CD4-positive, alpha-beta T cell treated with Interleukin-17A for 4 hours (primary cell): ENCODE results near the gene NLN.
"Not testable (repeated sequence)": the region's sequence is repeated elsewhere in the genome, so short reads cannot be mapped to it uniquely, and the experiment has no call there.

Experiments used
- DNase-seq: peaks from one replicate; pipeline ENCODE4 v3.0.0-alpha.2; 2020; ENCODE audit warnings: mixed read lengths

Gene NLN

GRCh38 chr5:65734196-65734775, 12.3 kb downstream of the NLN start:
- DNase-seq: not testable (repeated sequence)

- no peak for DNase-seq
Observed at GRCh38 chr5:65734921-65735320, 12.9 kb downstream of the NLN start.

- DNase-seq: no peak
Observed at GRCh38 chr5:65736011-65736410, 14.0 kb downstream of the NLN start.

DNA sequence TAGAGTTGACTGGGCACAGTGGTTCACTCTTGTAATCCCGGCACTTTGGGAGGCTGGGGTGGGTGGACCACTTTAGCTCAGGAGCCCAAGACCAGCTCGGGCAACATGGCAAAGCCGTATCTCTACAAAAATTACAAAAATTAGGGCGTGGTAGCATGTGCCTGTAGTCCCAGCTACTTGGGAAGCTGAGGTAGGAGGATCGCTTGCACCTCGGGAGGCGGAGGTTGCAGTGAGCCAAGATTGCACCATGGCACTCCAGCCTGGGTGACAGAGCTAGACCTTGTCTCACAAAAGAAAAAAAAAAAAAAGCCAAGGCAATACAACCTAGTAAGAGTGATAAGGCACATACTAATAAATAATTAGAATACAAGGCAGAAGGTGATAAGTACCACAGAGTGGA, 15.8 kb downstream of the NLN start:
- DNase-seq: no peak

DNA sequence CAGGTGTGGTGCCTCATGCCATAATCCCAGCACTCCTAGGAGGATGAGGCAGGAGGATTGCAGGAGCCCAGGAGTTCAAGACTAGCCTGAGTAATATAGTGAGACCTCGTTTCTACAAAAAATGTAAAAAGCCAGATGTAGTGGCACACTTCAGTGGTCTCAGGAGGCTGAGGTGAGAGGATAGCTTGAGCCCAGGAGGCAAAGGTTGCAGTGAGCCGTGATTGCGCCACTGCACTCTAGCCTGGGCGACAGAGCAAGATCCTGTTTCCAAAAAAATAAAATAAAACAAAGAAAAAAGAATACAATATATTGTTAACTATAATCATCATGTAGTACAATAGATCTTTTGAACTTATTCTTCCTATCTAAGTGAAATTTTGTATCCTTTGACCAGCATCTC, 16.3 kb downstream of the NLN start:
- no peak for DNase-seq

GRCh38 chr5:65739162-65739561, 17.2 kb downstream of the NLN start:
- DNase-seq: no peak

DNA sequence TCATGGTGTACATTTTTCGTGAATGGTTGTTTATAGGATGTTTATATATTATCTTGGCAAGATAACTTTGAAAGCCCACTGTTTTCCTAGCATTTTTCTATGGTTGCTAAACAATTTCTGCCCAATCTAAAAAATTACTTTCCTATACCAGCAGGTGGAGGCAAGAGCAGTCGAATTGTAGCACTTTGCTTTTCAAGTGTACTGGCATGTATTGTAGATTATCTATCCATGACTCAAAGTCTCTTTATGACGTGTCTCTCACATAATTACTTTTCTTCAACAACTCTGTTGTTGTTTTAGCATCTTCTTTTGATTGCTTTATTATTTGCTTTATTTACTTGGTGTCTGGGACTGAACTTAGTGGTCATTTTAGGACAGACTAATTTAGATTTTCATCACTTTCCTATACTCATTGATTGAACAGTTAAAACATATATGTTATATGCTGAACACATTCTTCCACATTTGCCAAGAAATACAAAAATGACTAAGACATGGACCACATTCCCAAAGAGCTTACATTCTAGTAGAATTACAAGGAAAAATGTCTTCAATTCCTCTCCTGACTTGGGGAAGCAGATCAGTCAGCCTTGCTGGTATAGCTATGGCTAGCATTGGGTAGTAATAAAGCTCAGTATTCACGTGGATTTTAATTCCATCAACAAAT, 20.7 kb downstream of the NLN start:
- peak; percentile 22 for DNase-seq

DNA sequence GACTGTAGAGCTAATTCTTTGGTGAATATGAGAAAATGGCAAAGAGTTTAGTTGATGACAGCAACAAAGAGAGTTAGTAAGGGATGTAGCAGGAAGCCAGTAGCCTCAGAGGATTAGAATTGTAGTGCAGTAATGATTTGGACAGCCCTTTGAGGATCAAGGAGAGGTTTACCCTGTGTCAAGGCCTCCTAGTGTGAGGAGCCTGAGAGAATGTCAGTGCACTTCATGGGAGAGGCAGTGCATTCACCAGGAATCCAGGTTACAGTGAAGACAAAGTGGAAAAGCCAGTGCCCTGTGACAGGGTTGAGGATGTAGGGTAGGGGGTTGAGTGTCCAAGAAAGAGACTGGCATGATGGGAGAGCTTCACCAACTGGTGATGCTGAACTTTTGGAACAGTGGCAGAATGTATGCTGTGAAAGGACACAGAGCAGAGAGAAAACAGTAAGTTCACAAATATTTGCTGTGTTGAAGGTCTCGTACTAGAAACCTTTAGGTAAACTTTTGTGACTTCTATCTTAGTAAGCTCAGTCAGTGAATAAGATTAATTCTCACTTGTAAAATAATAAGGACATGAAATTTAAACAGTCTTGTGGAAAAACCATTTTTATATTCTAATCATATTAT, 27.3 kb downstream of the NLN start:
- no peak for DNase-seq

DNA sequence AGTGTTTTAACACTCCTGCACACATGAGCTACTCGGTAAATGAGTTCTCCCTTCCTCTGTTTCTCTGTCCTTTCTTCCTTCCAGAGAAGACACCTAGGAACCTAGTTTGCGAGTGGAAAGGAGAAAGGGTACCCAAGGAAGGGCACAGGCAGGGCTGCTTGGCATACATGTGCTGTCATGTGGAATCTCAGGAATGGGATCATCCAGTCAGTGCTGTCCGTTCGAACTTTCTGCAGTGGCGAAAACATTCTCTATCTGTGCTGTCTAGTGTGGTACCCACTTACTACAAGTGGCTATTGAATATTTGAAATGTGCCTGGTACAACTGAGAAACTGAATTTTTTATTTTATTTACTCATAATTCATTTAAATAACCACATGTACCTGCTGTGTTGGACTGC, 28.0 kb downstream of the NLN start:
- DNase-seq: no peak

DNA sequence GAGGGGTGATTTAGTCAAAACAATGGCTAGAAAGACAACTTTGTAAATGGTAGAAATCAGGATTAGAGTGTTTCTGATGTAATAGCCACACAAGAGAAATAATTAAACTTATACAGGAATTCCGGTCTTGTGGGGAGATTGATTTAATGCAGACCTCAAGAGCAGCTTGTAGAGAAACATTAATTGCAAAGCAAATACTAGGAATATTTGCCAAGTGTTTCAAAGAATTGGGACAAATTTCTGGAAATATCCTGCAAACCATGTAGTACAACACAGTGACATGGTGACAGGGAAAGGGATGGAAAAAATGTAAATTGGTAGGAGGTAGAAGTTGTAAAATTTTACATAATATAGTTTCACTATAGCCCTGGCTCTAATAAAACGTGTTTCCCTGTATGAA, 28.9 kb downstream of the NLN start:
- DNase-seq: no peak

DNA sequence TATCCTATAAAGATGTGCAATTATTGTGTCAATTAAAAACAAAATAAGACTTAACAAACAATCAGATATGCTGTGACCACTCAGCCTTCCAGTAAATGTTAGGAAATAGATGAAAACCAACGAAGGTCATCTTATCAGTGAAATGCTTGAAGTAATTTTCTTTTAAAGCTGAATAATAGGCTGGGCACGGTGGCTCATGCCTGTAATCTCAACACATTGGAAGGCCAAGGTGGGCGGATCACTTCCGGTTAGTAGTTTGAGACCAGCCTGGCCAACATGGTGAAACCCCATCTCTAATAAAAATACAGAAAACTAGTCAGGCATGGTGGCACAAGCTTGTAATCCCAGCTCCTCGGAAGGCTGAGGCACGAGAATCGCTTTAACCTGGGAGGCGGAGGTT, 31.2 kb downstream of the NLN start:
- DNase-seq: no peak

DNA sequence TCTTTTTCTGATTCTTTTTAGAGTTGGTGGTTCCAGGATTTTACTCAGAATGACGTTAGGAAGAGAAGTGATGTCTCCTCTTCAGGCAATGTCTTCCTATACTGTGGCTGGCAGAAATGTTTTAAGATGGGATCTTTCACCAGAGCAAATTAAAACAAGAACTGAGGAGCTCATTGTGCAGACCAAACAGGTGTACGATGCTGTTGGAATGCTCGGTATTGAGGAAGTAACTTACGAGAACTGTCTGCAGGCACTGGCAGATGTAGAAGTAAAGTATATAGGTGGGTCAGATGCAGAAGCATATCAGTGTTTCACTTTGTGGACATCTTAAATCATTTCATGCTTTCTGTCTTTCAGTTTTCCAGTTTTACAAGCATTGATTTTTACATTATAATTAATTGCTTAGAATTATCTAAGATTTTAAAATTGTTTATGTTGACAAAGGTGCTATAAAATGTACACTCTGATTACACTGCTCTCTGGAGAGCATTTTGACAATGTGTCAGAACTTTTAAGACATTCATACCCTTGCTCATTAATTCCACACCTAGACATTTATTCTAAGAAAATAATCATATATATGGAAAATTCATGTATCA, 36.6 kb downstream of the NLN start:
- no peak for DNase-seq

- DNase-seq: peak; percentile 73
Observed at GRCh38 chr5:65760504-65761275, 38.7 kb downstream of the NLN start.

DNA sequence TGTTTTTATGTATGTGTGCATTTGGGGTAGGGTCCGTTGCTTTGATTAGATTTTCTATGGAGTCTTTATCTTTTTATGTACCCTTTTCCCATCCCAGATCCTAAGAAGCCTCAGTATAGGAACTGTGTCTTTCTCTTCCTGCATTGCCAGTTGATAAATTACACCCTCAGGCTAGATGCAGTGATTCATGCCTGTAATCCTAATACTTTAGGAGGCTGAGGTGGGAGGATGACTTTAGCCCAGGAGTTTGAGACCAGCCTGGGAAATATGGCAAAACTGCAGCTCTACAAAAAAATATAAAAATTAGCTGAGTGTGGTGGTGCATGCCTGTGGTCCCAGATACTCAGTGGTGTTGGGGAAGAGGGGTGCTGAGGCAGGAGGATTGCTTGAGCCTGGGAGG, 40.2 kb downstream of the NLN start:
- no peak for DNase-seq

- DNase-seq: no peak
Observed at GRCh38 chr5:65765582-65765981, 43.6 kb downstream of the NLN start.

- DNase-seq: no peak
Observed at GRCh38 chr5:65766175-65766574, 44.2 kb downstream of the NLN start.

GRCh38 chr5:65766781-65767180, 44.8 kb downstream of the NLN start:
- no peak for DNase-seq

GRCh38 chr5:65767565-65767964, 45.6 kb downstream of the NLN start:
- DNase-seq: no peak

- DNase-seq: no peak
Observed at GRCh38 chr5:65768723-65769346, 46.8 kb downstream of the NLN start.

- DNase-seq: no peak
Observed at GRCh38 chr5:65769539-65769938, 47.5 kb downstream of the NLN start.

- no peak for DNase-seq
Observed at GRCh38 chr5:65771266-65771665, 49.3 kb downstream of the NLN start.

DNA sequence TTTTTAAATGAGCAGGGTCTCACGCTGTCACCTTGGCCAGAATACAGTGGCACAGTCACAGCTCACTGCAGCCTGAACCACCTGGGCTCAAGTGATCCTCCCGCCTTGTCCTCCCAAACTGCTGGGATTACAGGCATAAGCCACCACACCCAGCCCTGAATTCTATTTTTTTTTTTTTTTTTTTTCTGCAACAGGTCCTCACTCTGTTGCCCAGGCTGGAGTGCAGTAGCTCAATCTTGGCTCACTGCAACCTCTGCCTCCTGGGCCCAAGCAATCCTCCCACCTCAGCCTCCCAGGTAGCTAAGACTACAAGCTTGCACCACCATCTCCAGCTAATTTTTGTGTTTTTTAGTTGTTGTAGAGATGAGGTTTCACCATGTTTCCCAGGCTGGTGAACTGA, 51.0 kb downstream of the NLN start:
- DNase-seq: not testable (repeated sequence)

DNA sequence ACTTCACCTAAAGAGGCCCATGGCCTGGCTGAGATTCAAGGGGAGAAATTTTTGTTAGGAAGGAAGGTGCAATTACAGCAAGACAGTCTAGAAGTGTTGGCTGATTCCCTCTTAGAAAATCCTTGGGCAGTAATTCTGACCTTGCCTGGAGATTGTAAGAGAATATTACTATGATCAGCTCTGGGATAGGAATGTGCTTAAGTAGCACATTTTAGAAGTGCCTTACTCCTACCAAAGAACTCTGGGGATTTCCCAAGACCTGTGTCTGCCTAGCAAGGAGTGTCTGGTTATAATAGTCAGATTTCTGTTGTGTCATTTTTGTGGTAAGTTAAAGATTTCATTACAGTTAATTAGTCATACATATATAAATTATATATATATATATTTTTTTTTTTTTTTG, 52.3 kb downstream of the NLN start:
- DNase-seq: no peak
